OCI-LY3 (cell line): ENCODE measurements around the gene CFAP20.
"Not testable (repeated sequence)": the region's sequence is repeated elsewhere in the genome, so short reads cannot be mapped to it uniquely, and the experiment has no call there.

Experiments
- H2AFZ ChIP-seq: fragments of 200-600, 300-600 bp; shearing (Covaris generic); 2 replicates; pipeline ENCODE4 v1.6.0; 2014; ENCODE audit warnings: antibody characterized with exemption, low read depth, low read length
- H3K27ac ChIP-seq: fragments of 200-600, 300-600 bp; sonication (generic); 2 replicates; pipeline ENCODE4 v1.5.1; 2014; ENCODE audit warnings: mild to moderate bottlenecking, low read length, moderate library complexity, mixed read lengths
- H3K27me3 ChIP-seq: fragments of 200-600, 300-600 bp; sonication (generic); 2 replicates; pipeline ENCODE4 v1.6.1; 2014; ENCODE audit warnings: low read depth, low read length, mixed read lengths
- H3K36me3 ChIP-seq: fragments of 200-600, 300-600 bp; sonication (generic); replicated peaks from 2 replicates; pipeline ENCODE3; 2014; ENCODE audit warnings: low read depth, low read length, mixed read lengths
- H3K4me1 ChIP-seq: fragments of 300-600, 200-600 bp; sonication (generic); 2 replicates; pipeline ENCODE4 v1.6.1; 2014; ENCODE audit warnings: low read length, mixed read lengths
- H3K4me2 ChIP-seq: fragments of 200-600, 300-600 bp; sonication (generic); 2 replicates; pipeline ENCODE4 v1.6.1; 2014; ENCODE audit warnings: low read length, mixed read lengths
- H3K4me3 ChIP-seq: fragments of 300-600, 200-600 bp; sonication (generic); 2 replicates; pipeline ENCODE4 v1.5.1; 2014; ENCODE audit warnings: antibody characterized with exemption, mild to moderate bottlenecking, low read length, moderate library complexity
- H3K79me2 ChIP-seq: fragments of 300-600, 200-600 bp; shearing (Covaris generic); 2 replicates; pipeline ENCODE4 v1.6.1; 2014; ENCODE audit warnings: mild to moderate bottlenecking, low read length, mixed read lengths
- H3K9ac ChIP-seq: fragments of 300-600, 200-600 bp; shearing (Covaris generic); 2 replicates; pipeline ENCODE4 v1.6.0; 2014; ENCODE audit warnings: mild to moderate bottlenecking, low read length, moderate library complexity
- H3K9me3 ChIP-seq: fragments of 200-600, 300-600 bp; shearing (Covaris generic); 2 replicates; pipeline ENCODE4 v1.6.1; 2014; ENCODE audit warnings: low read length, mixed read lengths; ENCODE audit not compliant: insufficient read depth
- H4K20me1 ChIP-seq: fragments of 200-600, 300-600 bp; sonication (generic); 2 replicates; pipeline ENCODE4 v1.6.1; 2016; ENCODE audit warnings: low read length, mixed read lengths; ENCODE audit not compliant: insufficient read depth
- CTCF ChIP-seq: fragments of 200-600, 300-600 bp; sonication (generic); IDR thresholded peaks from 2 replicates; pipeline ENCODE4 v1.5.1; 2014; ENCODE audit warnings: antibody characterized with exemption, low read length, low read depth
- EZH2phosphoT487 ChIP-seq: fragments of 200-600 bp; shearing (Covaris generic); IDR thresholded peaks from 2 replicates; pipeline ENCODE4 v1.6.1; 2018; ENCODE audit warnings: antibody characterized with exemption, mixed run types, low read depth

The CFAP20 gene

GRCh38 chr16:58074657-58075056, 54.5 kb downstream of the CFAP20 start:
- H3K4me2 ChIP-seq, result no peak overlapping the region
- no peak overlapping the region for H2AFZ ChIP-seq
- no peaks in the 10 kb centered on the region for H3K79me2 ChIP-seq
- TF ChIP-seq EZH2phosphoT487 (no peak), CTCF (no peak)
- H3K9ac ChIP-seq, result no peak overlapping the region
- no peaks in the 10 kb centered on the region for H4K20me1 ChIP-seq
- no peaks in the 10 kb centered on the region for H3K4me1 ChIP-seq
- H3K27me3 ChIP-seq, result no peaks in the 10 kb centered on the region
- no peaks in the 10 kb centered on the region for H3K9me3 ChIP-seq
- no peak overlapping the region for H3K27ac ChIP-seq
- H3K36me3 ChIP-seq, result no peaks in the 10 kb centered on the region
- H3K4me3 ChIP-seq, result no peak overlapping the region

GRCh38 chr16:58073086-58073485, 56.1 kb downstream of the CFAP20 start:
- H2AFZ ChIP-seq, H3K9me3 ChIP-seq, H3K4me1 ChIP-seq, H3K79me2 ChIP-seq, H3K4me2 ChIP-seq, H3K9ac ChIP-seq, H4K20me1 ChIP-seq, H3K27ac ChIP-seq, H3K36me3 ChIP-seq, H3K27me3 ChIP-seq, H3K4me3 ChIP-seq: not testable (repeated sequence)

GRCh38 chr16:58072134-58072533, 57.0 kb downstream of the CFAP20 start:
- H3K27ac ChIP-seq, H3K79me2 ChIP-seq, H3K4me1 ChIP-seq, H2AFZ ChIP-seq, H3K9me3 ChIP-seq, H3K4me3 ChIP-seq, H3K9ac ChIP-seq, H3K27me3 ChIP-seq, H3K36me3 ChIP-seq, H4K20me1 ChIP-seq, H3K4me2 ChIP-seq: not testable (repeated sequence)

- no peak overlapping the region for H3K4me3 ChIP-seq
- H3K27ac ChIP-seq, result no peak overlapping the region
- H3K9me3 ChIP-seq, result no peaks in the 10 kb centered on the region
- H3K79me2 ChIP-seq, result no peaks in the 10 kb centered on the region
- H4K20me1 ChIP-seq, result no peaks in the 10 kb centered on the region
- TF ChIP-seq EZH2phosphoT487 (no peak), CTCF (no peak)
- no peaks in the 10 kb centered on the region for H3K36me3 ChIP-seq
- no peak overlapping the region for H3K9ac ChIP-seq
- no peak overlapping the region for H3K4me2 ChIP-seq
- H3K4me1 ChIP-seq, result no peaks in the 10 kb centered on the region
- H3K27me3 ChIP-seq, result no peaks in the 10 kb centered on the region
- no peak overlapping the region for H2AFZ ChIP-seq
Measured at GRCh38 chr16:58070585-58070984, 58.6 kb downstream of the CFAP20 start.
